K562 (cell line): ENCODE results near the gene SGIP1. TPM values are rescaled to one million over a fixed set of nuclear protein-coding genes. Genes with fewer than 3 reads are reported as not detected.

Source experiments
- ATAC-seq: fragments of 200-7000 bp; cut with Tn5 transposase; 3 replicates; pipeline ENCODE4 v1.9.1; 2020; ENCODE audit warnings: moderate library complexity
- BruUV-seq: library from RNA; stranded (reverse); fragments of 400-500 nt; replicated peaks from 2 replicates; lab custom pipeline; 2021; lab: Mats Ljungman, UMichigan
- CTCF ChIA-PET: fragments of 300-600 bp; formaldehyde crosslinking; extraction: SDS; loops from one replicate; lab custom pipeline; 2021; ENCODE audit warnings: low intra/inter-chr PET ratio; lab: Yijun Ruan, JAX
- POLR2A ChIA-PET: fragments of 300-600, 350-650 bp; sonication (Branson Sonifier 250); formaldehyde crosslinking; extraction: SDS; loops from one replicate; lab custom pipeline; 2021; ENCODE audit warnings: antibody characterized with exemption, inconsistent platforms; lab: Yijun Ruan, JAX
- DNase-seq, 4 experiments: peaks; one replicate each; pipeline versions ENCODE4 v3.0.0 to v3.0.0-alpha.2; 2011 to 2018; ENCODE audit warnings: low spot score in 3 of 4, mixed read lengths in 3 of 4; ENCODE audit errors: extremely low read depth in 1 of 4
- FAIRE-seq: peaks from 2 replicates; lab custom pipeline; 2011; peaks lifted over from hg19 to GRCh38; lab: Jason Lieb, UNC
- H2AFZ ChIP-seq: 2 replicates; pipeline ENCODE4 v1.6.0; 2011; ENCODE audit warnings: low read depth, low read length, control low read depth, inconsistent platforms
- H3K27ac ChIP-seq: fragments of 200-600 bp; 3 replicates; pipeline ENCODE4 v1.8.0; 2011; ENCODE audit warnings: low read depth, mild to moderate bottlenecking, control low read depth, inconsistent platforms, low read length, moderate library complexity, mixed read lengths; ENCODE audit errors: extremely low read depth
- H3K27me3 ChIP-seq, 2 experiments: fragments of 300-600 bp in 1 of 2; 2 replicates in 1 of 2; 3 replicates in 1 of 2; pipeline versions ENCODE4 v1.6.0 to v1.8.0; 2011; ENCODE audit warnings: inconsistent platforms in 2 of 2, low read length in 2 of 2, mild to moderate bottlenecking in 1 of 2, mixed read lengths in 1 of 2, moderate library complexity in 1 of 2; ENCODE audit not compliant: control insufficient read depth in 2 of 2, insufficient read depth in 2 of 2
- H3K36me3 ChIP-seq: fragments of 300-600 bp; 3 replicates; pipeline ENCODE4 v1.8.0; 2011; ENCODE audit warnings: mild to moderate bottlenecking, low read length, inconsistent platforms; ENCODE audit not compliant: control insufficient read depth, insufficient read depth
- H3K4me1 ChIP-seq, 2 experiments: fragments of 200-600 bp in 1 of 2; replicated peaks in 1 of 2; 2 replicates in 1 of 2; 3 replicates in 1 of 2; pipeline versions ENCODE4 v1.5.1 to v1.8.0; 2011; ENCODE audit warnings: inconsistent platforms in 2 of 2, low read length in 2 of 2, mild to moderate bottlenecking in 1 of 2, mixed read lengths in 1 of 2, moderate library complexity in 1 of 2; ENCODE audit not compliant: control insufficient read depth in 2 of 2, insufficient read depth in 2 of 2
- H3K4me2 ChIP-seq: 2 replicates; pipeline ENCODE4 v1.6.1; 2011; ENCODE audit warnings: low read length, control low read depth, inconsistent platforms, mixed read lengths; ENCODE audit not compliant: insufficient read depth
- H3K4me3 ChIP-seq: fragments of 200-600 bp; sonication (generic), shearing (Covaris generic); 2 replicates; pipeline ENCODE4 v1.5.1; 2016; ENCODE audit warnings: control low read depth, inconsistent platforms
- H3K79me2 ChIP-seq: fragments of 200-600 bp; 3 replicates; pipeline ENCODE4 v1.8.0; 2011; ENCODE audit warnings: low read length, inconsistent platforms; ENCODE audit not compliant: control insufficient read depth, insufficient read depth
- H3K9ac ChIP-seq, 2 experiments: 2 replicates each; pipeline versions ENCODE4 v1.6.0 to v1.6.1; 2011; ENCODE audit warnings: low read depth in 2 of 2, low read length in 2 of 2, control low read depth in 1 of 2, inconsistent platforms in 1 of 2, mild to moderate bottlenecking in 1 of 2, mixed read lengths in 1 of 2; ENCODE audit not compliant: insufficient read depth in 1 of 2
- H3K9me1 ChIP-seq: one replicate; pipeline ENCODE4 v1.6.0; 2011; ENCODE audit warnings: inconsistent platforms, mild to moderate bottlenecking, low read length, moderate library complexity; ENCODE audit not compliant: control insufficient read depth, insufficient read depth
- H3K9me3 ChIP-seq: replicated peaks from 2 replicates; pipeline ENCODE4 v1.5.1; 2011; ENCODE audit warnings: low read depth, low read length, inconsistent platforms; ENCODE audit not compliant: control insufficient read depth, insufficient read depth
- H4K20me1 ChIP-seq: replicated peaks from 2 replicates; pipeline ENCODE4 v1.6.1; 2011; ENCODE audit warnings: low read length, inconsistent platforms, mixed read lengths; ENCODE audit not compliant: control insufficient read depth, insufficient read depth
- BRF1 ChIP-seq: IDR thresholded peaks from 3 replicates; pipeline ENCODE4 v1.6.1; 2011; ENCODE audit warnings: borderline replicate concordance, mild to moderate bottlenecking; ENCODE audit not compliant: insufficient read length; ENCODE audit errors: extremely low read depth
- CEBPG ChIP-seq, 3 experiments: fragments of 200-800 bp in 1 of 3; sonication (Bioruptor generic) in 1 of 3; sonication (generic) in 1 of 3; formaldehyde crosslinking in 1 of 3; IDR thresholded peaks in 2 of 3; conservative IDR thresholded peaks in 1 of 3; 2 replicates each; pipeline versions ENCODE4 v1.6.1 to v1.8.0; 2016 to 2022; ENCODE audit warnings: missing compliant biosample characterization in 2 of 3, missing genetic modification characterization in 2 of 3, mild to moderate bottlenecking in 1 of 3, missing genetic modification reagents in 1 of 3
- CXXC5 ChIP-seq: fragments of 250-450 bp; sonication (Bioruptor Pico); IDR thresholded peaks from 2 replicates; pipeline ENCODE4 v1.8.0; 2022; ENCODE audit warnings: inconsistent platforms, mild to moderate bottlenecking, moderate library complexity
- HNRNPK ChIP-seq: fragments of 200-400 bp; formaldehyde crosslinking; IDR thresholded peaks from one replicate; pipeline ENCODE4 v1.6.1; 2018; ENCODE audit warnings: mild to moderate bottlenecking, low read depth, low read length; ENCODE audit not compliant: poor library complexity, severe bottlenecking
- KLF1 ChIP-seq: fragments of 450-650 bp; IDR thresholded peaks from 2 replicates; pipeline ENCODE4 v1.6.1; 2016; ENCODE audit warnings: missing genetic modification characterization, missing compliant biosample characterization
- LEF1 ChIP-seq: fragments of 450-650 bp; IDR thresholded peaks from 2 replicates; pipeline ENCODE4 v1.6.1; 2016; ENCODE audit warnings: mild to moderate bottlenecking
- NCOA2 ChIP-seq, 2 experiments: fragments of 450-650 bp; IDR thresholded peaks; 2 replicates each; pipeline ENCODE4 v1.6.1; 2018; ENCODE audit warnings: mild to moderate bottlenecking in 2 of 2, moderate library complexity in 1 of 2; ENCODE audit not compliant: partially characterized antibody in 2 of 2
- PCBP2 ChIP-seq: fragments of 200-400 bp; formaldehyde crosslinking; IDR thresholded peaks from 2 replicates; pipeline ENCODE4 v1.6.1; 2018; ENCODE audit warnings: low read length, low read depth, mild to moderate bottlenecking, moderate library complexity; ENCODE audit not compliant: poor library complexity, severe bottlenecking
- PHF21A ChIP-seq: fragments of 450-650 bp; IDR thresholded peaks from 2 replicates; pipeline ENCODE4 v1.6.1; 2017; ENCODE audit warnings: low read depth, borderline replicate concordance
- PHF8 ChIP-seq: fragments of 200-600 bp; sonication (generic); IDR thresholded peaks from 2 replicates; pipeline ENCODE4 v1.6.1; 2012; ENCODE audit warnings: mixed run types, mild to moderate bottlenecking, inconsistent platforms, low read length, moderate library complexity, borderline replicate concordance
- POLR2B ChIP-seq: fragments of 450-650 bp; IDR thresholded peaks from 2 replicates; pipeline ENCODE4 v1.6.1; 2018; ENCODE audit warnings: low read depth; ENCODE audit not compliant: partially characterized antibody
- SMARCB1 ChIP-seq: IDR thresholded peaks from 2 replicates; pipeline ENCODE4 v1.6.1; 2011; ENCODE audit warnings: improper control_type of control experiment, low read depth; ENCODE audit not compliant: insufficient read length
- TCFL5 ChIP-seq: fragments of 250-450 bp; sonication (Bioruptor Pico); conservative IDR thresholded peaks from 2 replicates; pipeline ENCODE4 v1.6.1; 2021; ENCODE audit warnings: mild to moderate bottlenecking, moderate library complexity, matching md5 sums
- ZNF133 ChIP-seq: fragments of 250-450 bp; sonication (Bioruptor Pico); IDR thresholded peaks from 2 replicates; pipeline ENCODE4 v1.4.0; 2020; ENCODE audit warnings: mild to moderate bottlenecking
- ZNF140 ChIP-seq: fragments of 250-450 bp; sonication (Bioruptor Pico); IDR thresholded peaks from 2 replicates; pipeline ENCODE4 v1.8.0; 2021; ENCODE audit warnings: moderate library complexity, mild to moderate bottlenecking, inconsistent platforms
- WGBS: fragments of 100-300 bp; shearing (Covaris generic); methylation state at CpG from one replicate; pipeline ENCODE4 v1.1.6; 2016; ENCODE audit warnings: low coverage, mixed read lengths; ENCODE audit not compliant: insufficient coverage; ENCODE audit errors: missing lambda C conversion rate; 5-methylcytosine and 5-hydroxymethylcytosine counted together
- in situ Hi-C: fragments of 300-500 bp; cut with MboI; formaldehyde crosslinking; loops from 4 replicates; pipeline ENCODE4 v1.15.0; 2018; ENCODE audit warnings: inconsistent platforms, mixed read lengths
- intact Hi-C: fragments of 100-400 bp; cut with micrococcal nuclease; formaldehyde crosslinking; loops from 2 replicates; pipeline ENCODE4 v1.14.2; 2022
- polyA plus RNA-seq, 8 experiments: library from polyadenylated mRNA; depleted of rRNA in 4 of 8; stranded (reverse) in 5 of 8; unstranded in 3 of 8; fragments of >200 nt; fragmentation: Nextera tagmentation in 2 of 8; fragmentation: Illumina TruSeq in 1 of 8; extraction: Ambion mirVana in 2 of 8; extraction: Trizol in 1 of 8; gene quantifications; 2 replicates each; pipeline versions ENCODE4 v1.2.1 to v1.2.3, GENCODE V29; 2011 to 2014; ENCODE audit warnings: inconsistent platforms in 1 of 8, missing spikeins in 1 of 8
- total RNA-seq, 7 experiments: library from RNA; depleted of rRNA in 6 of 7; stranded (reverse); fragments of >200 nt in 6 of 7; fragmentation: Illumina TruSeq in 2 of 7; extraction: Trizol in 2 of 7; gene quantifications; 2 replicates each; pipeline versions ENCODE4 v1.2.1 to v1.2.3, GENCODE V29; 2011 to 2021; ENCODE audit warnings: low replicate concordance in 1 of 7
- TF ChIP-seq, protein P1 (sequence below), 2 experiments: fragments of 450-650 bp; formaldehyde crosslinking in 1 of 2; IDR thresholded peaks; 2 replicates each; pipeline versions ENCODE4 v1.4.0 to v1.6.1; 2014 to 2020; ENCODE audit warnings: mild to moderate bottlenecking in 2 of 2, borderline replicate concordance in 1 of 2, low read depth in 1 of 2

Gene SGIP1
- total and polyA plus RNA-seq, 9 of the 15 experiments (the other 6 are each of a cell fraction or from before 2014, with no cell fraction given), result 0.07 to 0.35 TPM; not detected in 7

DNA sequence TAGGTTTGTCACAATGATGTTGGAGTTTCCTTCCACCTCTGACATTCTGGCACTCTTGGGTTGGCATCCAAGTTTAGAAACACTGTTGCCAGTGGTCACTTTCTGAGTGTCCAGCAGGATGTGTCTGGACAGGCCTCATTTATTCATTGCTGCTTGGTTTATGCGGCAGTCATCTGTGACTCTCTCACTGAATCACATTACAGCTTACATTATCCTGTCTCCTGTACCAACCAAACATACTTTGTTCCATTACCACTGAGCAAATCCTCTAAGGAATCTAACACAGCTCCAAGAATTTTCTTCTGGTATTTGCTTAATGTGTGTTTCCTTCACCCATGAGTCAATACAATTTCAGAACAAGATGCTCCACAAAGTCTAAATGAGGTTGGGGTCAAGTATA, 19.9 kb downstream of the SGIP1 start:
- no peaks in the 10 kb centered on the region for H3K9me1 ChIP-seq
- intact Hi-C loops (no loop called here), in situ Hi-C loops (no loop called here)
- ATAC-seq (no peak), DNase-seq (no peak), FAIRE-seq (no peak)
- ChIA-PET POLR2A (no interaction called here), CTCF (no interaction called here)
- H3K4me2 ChIP-seq, result no peak overlapping the region
- H3K27me3 ChIP-seq, result no peaks in the 10 kb centered on the region; a peak in 1 of 5 replicates
- BruUV-seq, result no TSS peak
- no peaks in the 10 kb centered on the region for H3K4me1 ChIP-seq
- WGBS, result 0% methylated on average over 1 of the region's 1 CpG
- H3K36me3 ChIP-seq, result no peaks in the 10 kb centered on the region
- H3K4me3 ChIP-seq, result no peak overlapping the region
- no peak overlapping the region for H2AFZ ChIP-seq
- no peaks in the 10 kb centered on the region for H3K79me2 ChIP-seq
- TF ChIP-seq PHF21A (no peak), POLR2B (no peak), ZNF133 (CRISPR knock-in tag) (no peak), PHF8 (no peak), NCOA2 (IDR thresholded peaks at IDR 0.05; ENCODE audit: partially characterized antibody in 2 of 2) (no peak), BRF1 (no peak), PCBP2 (no peak), HNRNPK (no peak), ZNF140 (no peak), LEF1 (no peak), CEBPG (CRISPR knock-in tag; IDR thresholded peaks at IDR 0.05) (no peak), CEBPG (tag; conservative IDR thresholded peaks at IDR 0.05 in 1 of 2, IDR thresholded peaks at IDR 0.05 in 1 of 2) (no peak), KLF1 (tag) (no peak), CXXC5 (no peak), TCFL5 (CRISPR knock-in tag) (no peak), SMARCB1 (no peak)
- TF ChIP-seq, protein P1, sequence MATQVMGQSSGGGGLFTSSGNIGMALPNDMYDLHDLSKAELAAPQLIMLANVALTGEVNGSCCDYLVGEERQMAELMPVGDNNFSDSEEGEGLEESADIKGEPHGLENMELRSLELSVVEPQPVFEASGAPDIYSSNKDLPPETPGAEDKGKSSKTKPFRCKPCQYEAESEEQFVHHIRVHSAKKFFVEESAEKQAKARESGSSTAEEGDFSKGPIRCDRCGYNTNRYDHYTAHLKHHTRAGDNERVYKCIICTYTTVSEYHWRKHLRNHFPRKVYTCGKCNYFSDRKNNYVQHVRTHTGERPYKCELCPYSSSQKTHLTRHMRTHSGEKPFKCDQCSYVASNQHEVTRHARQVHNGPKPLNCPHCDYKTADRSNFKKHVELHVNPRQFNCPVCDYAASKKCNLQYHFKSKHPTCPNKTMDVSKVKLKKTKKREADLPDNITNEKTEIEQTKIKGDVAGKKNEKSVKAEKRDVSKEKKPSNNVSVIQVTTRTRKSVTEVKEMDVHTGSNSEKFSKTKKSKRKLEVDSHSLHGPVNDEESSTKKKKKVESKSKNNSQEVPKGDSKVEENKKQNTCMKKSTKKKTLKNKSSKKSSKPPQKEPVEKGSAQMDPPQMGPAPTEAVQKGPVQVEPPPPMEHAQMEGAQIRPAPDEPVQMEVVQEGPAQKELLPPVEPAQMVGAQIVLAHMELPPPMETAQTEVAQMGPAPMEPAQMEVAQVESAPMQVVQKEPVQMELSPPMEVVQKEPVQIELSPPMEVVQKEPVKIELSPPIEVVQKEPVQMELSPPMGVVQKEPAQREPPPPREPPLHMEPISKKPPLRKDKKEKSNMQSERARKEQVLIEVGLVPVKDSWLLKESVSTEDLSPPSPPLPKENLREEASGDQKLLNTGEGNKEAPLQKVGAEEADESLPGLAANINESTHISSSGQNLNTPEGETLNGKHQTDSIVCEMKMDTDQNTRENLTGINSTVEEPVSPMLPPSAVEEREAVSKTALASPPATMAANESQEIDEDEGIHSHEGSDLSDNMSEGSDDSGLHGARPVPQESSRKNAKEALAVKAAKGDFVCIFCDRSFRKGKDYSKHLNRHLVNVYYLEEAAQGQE (IDR thresholded peaks at IDR 0.05; ENCODE audit: borderline replicate concordance), result no peak
- TF ChIP-seq, protein P1 (CRISPR knock-in tag; IDR thresholded peaks at IDR 0.05; ENCODE audit: low read depth), result no peak
- H3K9me3 ChIP-seq, result no peaks in the 10 kb centered on the region
- H3K27ac ChIP-seq, result no peak overlapping the region
- H4K20me1 ChIP-seq, result no peaks in the 10 kb centered on the region
- no peak overlapping the region for H3K9ac ChIP-seq
